ENCODE measurements around the gene TALDO1.
"Not testable (repeated sequence)": the region's sequence is repeated elsewhere in the genome, so short reads cannot be mapped to it uniquely, and the experiment has no call there.

TALDO1 gene

DNA sequence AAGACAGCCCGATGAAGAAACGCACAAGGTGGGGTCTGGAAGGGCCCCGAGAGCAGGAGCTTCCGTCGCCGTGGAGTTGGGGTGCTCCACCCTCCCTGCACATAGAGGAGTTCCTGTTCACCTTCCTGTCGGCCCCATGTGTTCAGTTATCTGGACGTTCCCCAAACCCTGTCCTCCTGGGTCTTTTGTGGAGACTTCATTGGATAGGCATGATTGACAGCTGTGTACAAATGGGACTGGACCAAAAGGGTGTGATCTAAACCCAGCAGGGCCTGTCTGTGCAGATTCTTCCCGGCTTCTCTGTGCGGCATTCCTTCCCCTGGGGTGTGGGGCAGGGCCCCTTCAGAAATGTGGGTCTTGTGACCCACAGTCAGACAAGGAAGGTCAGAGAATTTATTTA is 9.4 kb upstream of the TALDO1 start:
- not testable (repeated sequence) for DNase-seq

DNA sequence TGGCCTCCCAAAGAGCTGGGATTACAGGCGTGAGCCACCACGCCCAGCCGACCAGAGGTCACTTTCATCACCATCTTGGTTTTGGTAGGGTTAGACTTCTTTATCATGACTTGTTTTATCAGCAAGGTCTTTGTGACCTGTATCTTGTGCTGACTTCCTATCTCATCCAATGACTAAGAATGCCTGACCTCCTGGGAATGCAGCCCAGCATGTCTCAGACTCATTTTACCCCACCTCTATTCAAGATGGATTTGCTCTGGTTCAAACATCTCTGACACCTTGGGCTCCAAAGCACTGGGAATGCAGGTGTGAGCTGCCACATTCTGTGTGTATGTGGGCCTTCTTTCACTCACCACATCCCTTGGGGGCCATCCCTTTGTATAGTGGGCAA is 5.1 kb upstream of the TALDO1 start:
- no peak for DNase-seq

- DNase-seq, result no peak
Observed at GRCh38 chr11:742571-743201, 4.6 kb upstream of the TALDO1 start.

GRCh38 chr11:745428-745827 is 1.8 kb upstream of the TALDO1 start:
- no peak for DNase-seq

GRCh38 chr11:746289-747157 is 741 bp upstream of the TALDO1 start:
- DNase-seq, result no peak

DNA sequence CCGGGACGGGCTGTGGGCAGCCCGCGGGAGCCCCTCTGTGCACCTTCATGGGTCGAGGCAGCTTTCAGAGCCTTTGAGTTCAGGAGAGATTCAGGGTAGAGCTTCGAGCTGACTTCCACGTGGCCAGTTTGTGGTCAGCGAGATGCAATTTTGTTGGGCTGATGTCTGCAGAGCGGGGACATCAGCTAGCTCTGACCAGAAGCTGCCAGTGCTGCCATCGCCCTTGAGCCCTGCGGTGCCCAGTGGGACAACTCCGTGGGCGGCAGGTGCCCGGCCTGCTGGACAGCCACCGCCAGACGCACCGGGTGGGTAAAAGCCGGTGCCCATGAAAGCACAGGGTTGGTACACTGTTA is 719 bp downstream of the TALDO1 start:
- no peak for DNase-seq

- DNase-seq, result no peak
Observed at GRCh38 chr11:749731-750130, 2.5 kb downstream of the TALDO1 start.

GRCh38 chr11:760236-760635 is 13.0 kb downstream of the TALDO1 start:
- no peak for DNase-seq

DNA sequence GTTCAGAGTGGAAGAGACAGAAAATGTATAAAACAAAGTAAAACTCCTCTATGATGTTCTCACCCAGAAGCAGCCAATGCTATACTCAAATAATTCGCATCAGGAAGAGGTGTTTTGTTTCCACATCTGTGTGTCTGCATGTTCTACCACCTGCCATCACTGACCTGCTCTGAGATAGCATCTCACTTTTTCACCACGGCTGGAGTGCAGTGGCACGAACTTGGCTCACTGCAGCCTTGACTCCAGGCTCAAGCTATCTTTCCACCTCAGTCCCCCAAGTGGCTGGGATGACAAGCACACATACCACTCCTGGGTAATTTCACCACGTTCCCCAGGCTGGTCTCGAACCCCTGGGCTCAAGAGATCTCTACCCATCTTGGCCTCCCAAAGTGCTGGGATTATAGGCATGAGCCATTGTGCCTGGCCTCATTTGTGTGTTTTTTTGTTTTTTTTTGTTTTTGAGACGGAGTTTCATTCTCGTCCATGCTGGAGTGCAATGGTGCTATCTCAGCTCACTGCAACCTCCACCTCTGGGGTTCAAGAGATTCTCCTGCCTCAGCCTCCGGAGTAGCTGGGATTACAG is 14.4 kb downstream of the TALDO1 start:
- no peak for DNase-seq

GRCh38 chr11:762421-763072 is 15.3 kb downstream of the TALDO1 start:
- no peak for DNase-seq

GRCh38 chr11:763073-763463 is 15.8 kb downstream of the TALDO1 start:
- no peak for DNase-seq

GRCh38 chr11:763549-764321 is 16.5 kb downstream of the TALDO1 start:
- DNase-seq, result no peak

DNA sequence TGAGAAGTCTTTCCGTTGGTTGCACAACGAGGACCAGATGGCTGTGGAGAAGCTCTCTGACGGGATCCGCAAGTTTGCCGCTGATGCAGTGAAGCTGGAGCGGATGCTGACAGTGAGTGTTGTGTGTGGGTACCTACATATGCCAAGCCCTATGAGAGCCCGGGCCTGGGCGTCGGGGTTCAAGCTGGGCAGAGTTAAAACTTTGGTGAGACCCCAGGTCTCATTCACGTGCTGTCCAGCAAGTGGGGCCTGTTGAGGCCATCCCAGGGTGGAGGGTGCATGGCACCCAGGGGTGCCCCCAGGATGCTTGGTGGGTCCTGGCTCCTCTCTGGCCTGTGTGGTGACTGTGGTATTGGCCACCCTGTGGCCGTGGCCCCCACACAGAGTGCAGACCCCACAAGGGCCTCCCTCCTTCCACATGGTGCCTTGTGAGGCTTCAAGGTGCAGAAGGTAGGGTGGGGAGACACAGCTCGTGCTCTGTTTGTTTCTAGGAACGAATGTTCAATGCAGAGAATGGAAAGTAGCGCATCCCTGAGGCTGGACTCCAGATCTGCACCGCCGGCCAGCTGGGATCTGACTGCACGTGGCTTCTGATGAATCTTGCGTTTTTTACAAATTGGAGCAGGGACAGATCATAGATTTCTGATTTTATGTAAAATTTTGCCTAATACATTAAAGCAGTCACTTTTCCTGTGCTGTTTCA is 17.2 kb downstream of the TALDO1 start:
- no peak for DNase-seq

GRCh38 chr11:765025-765801 is 17.9 kb downstream of the TALDO1 start:
- DNase-seq, result peak; percentile 85

GRCh38 chr11:765802-766091 is 18.5 kb downstream of the TALDO1 start:
- DNase-seq, result no peak

GRCh38 chr11:766106-766935 is 19.1 kb downstream of the TALDO1 start:
- no peak for DNase-seq

DNA sequence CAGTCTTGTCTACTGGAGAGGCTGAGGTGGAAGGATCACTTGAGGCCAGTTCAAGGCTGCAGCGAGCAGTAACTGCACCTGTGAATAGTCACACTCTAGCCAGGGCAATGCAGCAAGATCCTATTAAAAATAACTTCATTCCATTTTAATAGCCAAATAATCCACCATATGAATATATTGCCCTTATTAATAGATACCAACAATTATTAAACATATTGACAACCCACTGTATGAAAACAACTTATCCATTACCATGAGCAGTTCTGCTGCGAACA is 19.6 kb downstream of the TALDO1 start:
- no peak for DNase-seq

GRCh38 chr11:767238-767637 is 20.0 kb downstream of the TALDO1 start:
- no peak for DNase-seq

DNA sequence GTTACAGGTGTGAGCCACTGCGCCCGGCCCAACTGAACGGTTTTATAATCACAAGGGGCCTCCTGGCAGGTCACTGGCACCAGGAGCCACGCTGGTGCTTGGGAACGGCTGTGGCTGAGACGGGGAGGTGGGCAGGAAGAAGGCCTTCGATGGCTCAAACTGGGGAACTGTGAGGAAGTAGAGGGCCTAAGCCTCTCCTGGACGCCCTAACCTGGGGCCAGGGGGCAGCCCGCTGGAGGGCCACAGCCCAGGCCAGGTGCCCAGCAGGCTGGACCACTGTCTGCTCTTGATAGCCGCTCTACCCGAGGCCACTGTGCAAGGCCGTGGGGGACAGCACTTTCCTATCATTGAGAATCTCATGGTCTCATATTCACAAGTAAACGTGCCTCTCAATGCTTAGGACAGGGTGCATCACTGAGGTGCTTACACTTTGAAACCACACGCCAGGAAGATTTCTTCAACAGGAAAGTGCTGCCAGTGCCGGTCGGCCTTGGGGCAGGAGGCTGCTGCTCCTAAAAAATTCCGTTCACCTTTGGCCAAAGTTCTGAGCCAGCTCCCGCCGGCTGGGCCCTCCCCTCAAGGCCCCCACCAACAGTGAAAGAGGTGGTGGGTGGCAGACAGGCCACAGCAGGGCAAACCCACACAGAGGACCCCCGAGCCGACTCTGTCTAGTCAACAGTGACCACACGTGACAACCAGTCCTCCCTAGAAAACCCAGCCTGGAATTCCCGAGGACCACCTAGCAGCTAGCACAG is 22.8 kb downstream of the TALDO1 start:
- no peak for DNase-seq
